ENCODE results near the gene LMTK3. TPM values are rescaled to one million over a fixed set of nuclear protein-coding genes. Genes with fewer than 3 reads are reported as not detected.

The LMTK3 gene
- polyA plus RNA-seq, 1 of the 3 experiments (the other 2 are of a cell fraction) = 3.2 TPM

GRCh38 chr19:48537541-48537940 is 25.9 kb upstream of the LMTK3 start:
- TF ChIP-seq JUND (IDR thresholded peaks at IDR 0.05) (no peak), RCOR1 (IDR thresholded peaks at IDR 0.05; ENCODE audit: low read length) (no peak), ELF1 (IDR thresholded peaks at IDR 0.05) (no peak), MXI1 (IDR thresholded peaks at IDR 0.05; ENCODE audit: low read depth, low read length) (no peak), FOXM1 (IDR thresholded peaks at IDR 0.05; ENCODE audit: low read depth) (no peak), MAX (IDR thresholded peaks at IDR 0.05; ENCODE audit: low read depth) (no peak), RXRA (IDR thresholded peaks at IDR 0.05; ENCODE audit: borderline replicate concordance, low read depth) (no peak), FOXJ3 (CRISPR knock-in tag; IDR thresholded peaks at IDR 0.05) (no peak), RAD21 (IDR thresholded peaks at IDR 0.05; ENCODE audit: low read length) (no peak), USF2 (IDR thresholded peaks at IDR 0.05; ENCODE audit: borderline replicate concordance, low read depth, low read length) (no peak)
- CTCF ChIA-PET = interaction anchor here (0.7 kb wide), 1 partner anchor 31 kb away, joined by 3 read pairs; no protein-coding TSS in a partner anchor

GRCh38 chr19:48533770-48534169 is 22.1 kb upstream of the LMTK3 start:
- WGBS (ENCODE audit: low lambda C conversion rate) = 56% methylated on average over 10 of the region's 10 CpGs

More at GRCh38 chr19:48537541-48537940, 25.9 kb upstream of the LMTK3 start:
- H3K4me2 ChIP-seq = no peak overlapping the region
- peaks cover 0 to 2% of the 10 kb centered on the region in 2 experiments; a peak in 1 of 4 replicates for H3K4me1 ChIP-seq (ENCODE audit: control insufficient read depth in 1 of 2, insufficient read depth in 2 of 2, low read depth in 1 of 2, low read length in 1 of 2)
- no peak overlapping the region for H3K9ac ChIP-seq
- H3K79me2 ChIP-seq (ENCODE audit: insufficient read depth) = no peaks in the 10 kb centered on the region
- no peaks in the 10 kb centered on the region for H3K27me3 ChIP-seq (ENCODE audit: insufficient read depth)
- H3K9me3 ChIP-seq = no peaks in the 10 kb centered on the region
- H3F3A ChIP-seq (replicated peaks; ENCODE audit: insufficient read depth) = no peaks in the 10 kb centered on the region
- H3K4me3 ChIP-seq (ENCODE audit: low read depth in 2 of 2, low read length in 1 of 2) = no peak overlapping the region
- H3K9me2 ChIP-seq = no peaks in the 10 kb centered on the region
- POLR2A ChIA-PET = no interaction called here
- no peaks in the 10 kb centered on the region for H3K36me3 ChIP-seq (replicated peaks in 1 of 2; ENCODE audit: control insufficient read depth in 1 of 2, insufficient read depth in 2 of 2, low read length in 1 of 2)
- 79% methylated on average over 7 of the region's 7 CpGs for WGBS (ENCODE audit: low lambda C conversion rate)
- no peak for DNase-seq
- no peaks in the 10 kb centered on the region for H4K20me1 ChIP-seq (ENCODE audit: insufficient read depth)
- no peak overlapping the region for H3K27ac ChIP-seq (ENCODE audit: low read depth in 2 of 2, low read length in 1 of 2)
- no peak overlapping the region for H2AFZ ChIP-seq (ENCODE audit: low read depth)

More at GRCh38 chr19:48533770-48534169, 22.1 kb upstream of the LMTK3 start:
- Histone ChIP-seq H3F3A (replicated peaks; ENCODE audit: insufficient read depth) (no peaks in the 10 kb centered on the region), H4K20me1 (ENCODE audit: insufficient read depth) (no peaks in the 10 kb centered on the region), H2AFZ (ENCODE audit: low read depth) (no peak overlapping the region), H3K36me3 (replicated peaks in 1 of 2; ENCODE audit: control insufficient read depth in 1 of 2, insufficient read depth in 2 of 2, low read length in 1 of 2) (no peaks in the 10 kb centered on the region), H3K9ac (no peak overlapping the region), H3K4me1 (ENCODE audit: control insufficient read depth in 1 of 2, insufficient read depth in 2 of 2, low read depth in 1 of 2, low read length in 1 of 2) (peaks cover 0 to 2% of the 10 kb centered on the region in 2 experiments; a peak in 1 of 4 replicates), H3K27ac (ENCODE audit: low read depth in 2 of 2, low read length in 1 of 2) (no peak overlapping the region), H3K9me3 (no peaks in the 10 kb centered on the region), H3K79me2 (ENCODE audit: insufficient read depth) (no peaks in the 10 kb centered on the region), H3K4me3 (ENCODE audit: low read depth in 2 of 2, low read length in 1 of 2) (no peak overlapping the region), H3K9me2 (no peaks in the 10 kb centered on the region), H3K27me3 (ENCODE audit: insufficient read depth) (no peaks in the 10 kb centered on the region), H3K4me2 (no peak overlapping the region)
- POLR2A ChIA-PET = no interaction called here
- TF ChIP-seq POLR2AphosphoS5 (IDR thresholded peaks at IDR 0.05; ENCODE audit: low read depth, low read length) = no peak
- no peak for TF ChIP-seq JUND (IDR thresholded peaks at IDR 0.05)
- no peak for TF ChIP-seq FOSL2 (IDR thresholded peaks at IDR 0.05; ENCODE audit: borderline replicate concordance, low read depth)
- TF ChIP-seq MAX (IDR thresholded peaks at IDR 0.05; ENCODE audit: low read depth) = no peak
- no peak for TF ChIP-seq SIN3A (IDR thresholded peaks at IDR 0.05; ENCODE audit: borderline replicate concordance, low read depth, low read length)
- TF ChIP-seq TAF1 (IDR thresholded peaks at IDR 0.05; ENCODE audit: borderline replicate concordance, low read depth, low read length) = no peak
- TF ChIP-seq USF2 (IDR thresholded peaks at IDR 0.05; ENCODE audit: borderline replicate concordance, low read depth, low read length) = no peak
- DNase-seq = no peak
- CTCF ChIA-PET = no interaction called here

Data from SK-N-SH (cell line).